Erythroblast (primary cell): ENCODE results near the gene PHLDA1.
"Not testable (repeated sequence)": the region's sequence is repeated elsewhere in the genome, so short reads cannot be mapped to it uniquely, and the experiment has no call there.

Experiments
- DNase-seq, 2 experiments: peaks; one replicate each; lab custom pipeline; 2025; lab: John Stamatoyannopoulos, UW
- GATA1 ChIP-seq: IDR thresholded peaks from 2 replicates; pipeline ENCODE4 v1.6.1; 2011; ENCODE audit warnings: low read depth, mild to moderate bottlenecking, control low read depth, low read length, moderate library complexity
- POLR2A ChIP-seq: IDR thresholded peaks from 2 replicates; pipeline ENCODE4 v1.6.1; 2011; ENCODE audit warnings: mild to moderate bottlenecking, low read length

Gene PHLDA1

GRCh38 chr12:75996861-75997447 lies 34.6 kb downstream of the PHLDA1 start:
- no peak for DNase-seq
- TF ChIP-seq GATA1 (no peak), POLR2A (no peak)

- TF ChIP-seq POLR2A = no peak
- TF ChIP-seq GATA1 = no peak
- no peak for DNase-seq
Observed at GRCh38 chr12:75995691-75996090, 35.9 kb downstream of the PHLDA1 start.

- DNase-seq = no peak
- TF ChIP-seq POLR2A = no peak
- no peak for TF ChIP-seq GATA1
Observed at GRCh38 chr12:75994069-75994740, 37.4 kb downstream of the PHLDA1 start.

GRCh38 chr12:75991753-75992152 lies 39.8 kb downstream of the PHLDA1 start:
- no peak for DNase-seq
- TF ChIP-seq GATA1 (no peak), POLR2A (no peak)

GRCh38 chr12:75990189-75990912 lies 41.2 kb downstream of the PHLDA1 start:
- no peak for TF ChIP-seq GATA1
- no peak for TF ChIP-seq POLR2A
- DNase-seq = no peak

GRCh38 chr12:75987709-75988108 lies 43.9 kb downstream of the PHLDA1 start:
- DNase-seq = not testable (repeated sequence)

- TF ChIP-seq GATA1 (no peak), POLR2A (no peak)
- no peak for DNase-seq
Observed at GRCh38 chr12:75986001-75986746, 45.4 kb downstream of the PHLDA1 start.

GRCh38 chr12:75985566-75985965 lies 46.0 kb downstream of the PHLDA1 start:
- DNase-seq = no peak
- no peak for TF ChIP-seq GATA1
- no peak for TF ChIP-seq POLR2A

- TF ChIP-seq POLR2A (no peak), GATA1 (no peak)
- no peak for DNase-seq
Observed at GRCh38 chr12:75984577-75985182, 46.9 kb downstream of the PHLDA1 start.

GRCh38 chr12:75983851-75984250 lies 47.7 kb downstream of the PHLDA1 start:
- DNase-seq = not testable (repeated sequence)

GRCh38 chr12:75982979-75983660 lies 48.5 kb downstream of the PHLDA1 start:
- DNase-seq = no peak
- TF ChIP-seq GATA1 (no peak), POLR2A (no peak)

GRCh38 chr12:75982169-75982564 lies 49.4 kb downstream of the PHLDA1 start:
- no peak for DNase-seq
- TF ChIP-seq GATA1 = no peak
- TF ChIP-seq POLR2A = no peak
